NCI-H460 (cell line): ENCODE results near the gene KANK4. TPM values are rescaled to one million over a fixed set of nuclear protein-coding genes. Genes with fewer than 3 reads are reported as not detected.
"Not testable (repeated sequence)": the region's sequence is repeated elsewhere in the genome, so short reads cannot be mapped to it uniquely, and the experiment has no call there.

Experiments
- DNase-seq: peaks from one replicate; pipeline ENCODE4 v3.0.0-alpha.2; 2016; ENCODE audit warnings: low read depth; ENCODE audit errors: extremely low read depth
- total RNA-seq: library from RNA; depleted of rRNA; stranded (reverse); fragments of >200 nt; shearing (Covaris generic); gene quantifications from 2 replicates; pipeline ENCODE4 v1.2.3, GENCODE V29; 2014

The KANK4 gene
- total RNA-seq, 1 experiment from 2014 or later = 0.07 TPM

GRCh38 chr1:62276791-62277190, 42.4 kb downstream of the KANK4 start:
- DNase-seq = no peak

- no peak for DNase-seq
These were observed 44.4 kb downstream of the KANK4 start for GRCh38 chr1:62274496-62275485.

GRCh38 chr1:62273953-62274352, 45.3 kb downstream of the KANK4 start:
- no peak for DNase-seq

- no peak for DNase-seq
These were observed 47.1 kb downstream of the KANK4 start for GRCh38 chr1:62271948-62272728.

GRCh38 chr1:62271134-62271533, 48.1 kb downstream of the KANK4 start:
- DNase-seq = no peak

GRCh38 chr1:62269851-62270495, 49.3 kb downstream of the KANK4 start:
- no peak for DNase-seq

- no peak for DNase-seq
These were observed 49.8 kb downstream of the KANK4 start for GRCh38 chr1:62269439-62269838.

- DNase-seq = no peak
These were observed 50.9 kb downstream of the KANK4 start for GRCh38 chr1:62268315-62268714.

- no peak for DNase-seq
These were observed 53.0 kb downstream of the KANK4 start for GRCh38 chr1:62265956-62266935.

- no peak for DNase-seq
These were observed 55.4 kb downstream of the KANK4 start for GRCh38 chr1:62263814-62264353.

GRCh38 chr1:62263006-62263813, 56.0 kb downstream of the KANK4 start:
- DNase-seq = no peak

- DNase-seq = no peak
These were observed 58.5 kb downstream of the KANK4 start for GRCh38 chr1:62260688-62261087.

GRCh38 chr1:62259551-62259950, 59.7 kb downstream of the KANK4 start:
- DNase-seq = no peak

GRCh38 chr1:62250126-62250726, 69.0 kb downstream of the KANK4 start:
- no peak for DNase-seq

- no peak for DNase-seq
These were observed 71.7 kb downstream of the KANK4 start for GRCh38 chr1:62247391-62248168.

- no peak for DNase-seq
These were observed 74.0 kb downstream of the KANK4 start for GRCh38 chr1:62245201-62245600.

GRCh38 chr1:62244380-62244779, 74.9 kb downstream of the KANK4 start:
- DNase-seq = not testable (repeated sequence)
